GM21825 (cell line): Measurements from ENCODE around the gene WTAP.
A peak's percentile ranks its signal among the peaks of the same experiment; 100 is the strongest.
"Not testable (repeated sequence)": the region's sequence is repeated elsewhere in the genome, so short reads cannot be mapped to it uniquely, and the experiment has no call there.

ENCODE experiments used
- ATAC-seq: cut with Tn5 transposase; IDR thresholded peaks from one replicate; pipeline ENCODE4 v1.9.1; 2021; ENCODE audit warnings: mild to moderate bottlenecking, moderate library complexity; ENCODE audit not compliant: unreplicated experiment

Gene WTAP

DNA sequence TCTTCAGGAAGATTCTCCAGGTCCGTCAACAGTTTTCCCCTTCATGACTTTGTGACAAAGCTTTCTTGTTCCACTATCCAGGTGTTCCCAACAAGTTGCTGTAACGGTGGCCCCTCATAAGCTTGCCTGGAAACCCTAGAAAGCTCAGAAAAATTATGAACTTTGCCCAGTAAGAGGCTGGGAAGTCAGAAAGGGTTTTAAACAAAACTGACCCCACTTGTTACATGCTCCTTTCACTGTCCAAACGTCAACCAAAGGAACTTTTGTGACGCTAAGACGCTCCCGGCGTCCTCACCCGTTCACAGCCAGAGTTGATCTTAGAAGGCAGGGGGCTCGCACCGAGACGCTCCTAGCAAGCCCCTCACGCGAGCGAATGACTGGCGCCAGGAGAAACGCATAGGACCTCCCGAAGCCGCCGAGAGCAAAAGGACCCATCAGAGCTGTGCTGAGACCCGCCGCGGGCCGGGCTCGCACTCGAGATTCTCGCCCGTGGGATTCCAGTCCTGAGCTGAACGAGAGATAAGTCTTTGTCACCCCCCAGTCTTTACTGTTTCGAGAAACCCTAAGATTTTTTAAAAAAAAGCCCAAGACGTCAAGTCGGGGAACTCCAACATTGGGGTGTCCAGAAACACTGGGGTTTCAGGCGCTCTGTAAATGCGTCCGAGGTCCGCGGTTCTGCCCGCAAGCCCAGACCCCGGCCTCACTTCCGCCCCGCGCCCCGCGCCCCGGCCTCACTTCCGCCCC is 34.0 kb downstream of the WTAP start:
- peak; percentile 1 for ATAC-seq

DNA sequence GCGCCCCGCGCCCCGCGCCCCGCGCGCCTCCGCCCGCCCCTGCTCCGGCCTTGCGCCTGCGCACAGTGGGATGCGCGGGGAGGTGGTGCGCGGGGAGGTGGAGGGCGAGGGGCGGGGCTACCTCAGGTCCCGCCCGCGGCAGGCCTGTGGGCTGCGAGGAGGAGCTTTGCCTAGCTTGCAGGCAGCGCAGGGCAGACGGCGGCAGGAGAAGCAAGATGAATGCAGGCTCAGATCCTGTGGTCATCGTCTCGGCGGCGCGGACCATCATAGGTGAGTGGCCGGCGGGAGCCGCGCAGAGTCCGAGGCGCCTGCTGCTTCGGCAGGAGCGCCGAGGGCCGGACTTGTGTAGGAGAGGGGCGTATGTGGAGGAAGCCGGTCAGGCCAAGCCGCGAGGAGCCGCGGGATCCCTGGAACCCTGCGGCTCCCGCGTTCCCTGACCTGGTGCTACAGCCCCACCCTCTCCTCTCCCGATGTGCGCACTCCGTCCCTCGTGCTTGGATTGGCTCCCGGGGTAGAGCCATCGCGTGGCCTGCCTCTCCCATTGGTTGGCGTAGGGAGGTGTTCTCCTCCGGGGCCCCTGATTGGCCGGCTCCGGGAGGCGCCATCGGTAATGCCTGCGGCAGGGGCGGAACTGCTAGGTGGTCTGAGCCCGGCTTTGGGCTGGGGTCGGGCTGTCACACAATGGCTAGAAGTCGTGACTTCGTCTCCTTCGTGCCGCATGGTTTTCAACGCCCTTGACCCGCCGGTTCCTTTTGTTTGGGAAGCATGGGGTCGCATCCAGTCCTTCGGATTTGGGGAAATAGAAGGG is 34.8 kb downstream of the WTAP start, which contains the start of gene ACAT2:
Gene ACAT2, plus strand, starts transcription at position 173 of the 808 bp plus-strand sequence. Its CDS starts 43 bp downstream, at position 216.
- ATAC-seq = peak; percentile 94

DNA sequence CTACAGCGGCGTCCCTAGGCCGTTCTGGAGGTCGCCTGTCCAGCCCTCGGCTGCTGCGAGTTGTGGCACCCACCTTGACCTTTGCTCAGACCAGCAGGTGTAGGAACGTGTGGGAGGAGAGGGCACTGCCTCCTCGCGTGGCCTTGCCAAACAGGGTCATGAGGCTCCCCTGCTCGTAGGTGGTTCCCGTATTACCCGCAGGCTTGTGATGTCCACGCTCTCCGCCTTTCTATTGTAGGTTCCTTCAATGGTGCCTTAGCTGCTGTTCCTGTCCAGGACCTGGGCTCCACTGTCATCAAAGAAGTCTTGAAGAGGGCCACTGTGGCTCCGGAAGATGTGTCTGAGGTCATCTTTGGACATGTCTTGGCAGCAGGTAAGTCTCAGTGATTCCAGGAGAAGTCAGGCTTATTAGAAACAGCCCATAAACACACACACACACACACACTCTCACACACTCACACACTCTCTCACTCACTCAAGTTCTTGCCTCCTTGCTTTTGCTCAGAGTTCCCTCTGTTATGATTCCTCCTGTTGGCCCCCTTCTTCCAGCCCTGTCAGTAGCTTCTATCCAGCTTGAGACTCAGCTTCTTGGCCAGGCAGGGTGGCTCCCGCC is 35.5 kb downstream of the WTAP start:
- peak; percentile 7 for ATAC-seq

DNA sequence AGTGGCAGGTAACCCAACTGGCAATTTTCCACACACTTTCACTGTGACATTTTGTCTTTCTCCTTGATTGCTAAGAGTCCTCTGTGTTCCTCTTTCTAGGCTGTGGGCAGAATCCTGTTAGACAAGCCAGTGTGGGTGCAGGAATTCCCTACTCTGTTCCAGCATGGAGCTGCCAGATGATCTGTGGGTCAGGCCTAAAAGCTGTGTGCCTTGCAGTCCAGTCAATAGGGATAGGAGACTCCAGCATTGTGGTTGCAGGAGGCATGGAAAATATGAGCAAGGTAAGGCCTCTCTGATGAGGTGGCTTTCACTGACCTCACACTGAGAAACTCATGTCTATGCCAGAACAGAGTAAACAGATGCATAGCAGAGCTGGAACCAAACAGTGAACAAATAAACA is 39.6 kb downstream of the WTAP start:
- no peak for ATAC-seq

DNA sequence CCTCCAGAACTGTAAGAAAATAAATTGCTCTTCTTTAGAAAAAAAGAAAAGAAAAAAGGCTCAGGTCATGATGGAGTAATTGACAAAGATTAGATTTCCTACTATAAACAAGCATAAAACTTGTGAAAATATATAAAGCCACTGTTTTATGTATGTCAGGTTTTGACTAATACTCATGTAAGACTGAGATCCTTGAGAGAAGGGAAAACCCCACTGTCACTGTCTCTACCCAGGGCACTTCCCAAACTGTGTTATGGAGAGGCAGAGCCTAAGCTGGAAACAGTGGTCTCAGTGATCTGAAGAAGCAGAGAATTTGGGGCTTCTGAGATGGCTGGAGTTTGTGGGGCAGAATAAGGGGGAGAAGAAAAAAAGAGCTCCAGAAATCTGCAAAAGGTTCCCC is 42.2 kb downstream of the WTAP start:
- no peak for ATAC-seq

DNA sequence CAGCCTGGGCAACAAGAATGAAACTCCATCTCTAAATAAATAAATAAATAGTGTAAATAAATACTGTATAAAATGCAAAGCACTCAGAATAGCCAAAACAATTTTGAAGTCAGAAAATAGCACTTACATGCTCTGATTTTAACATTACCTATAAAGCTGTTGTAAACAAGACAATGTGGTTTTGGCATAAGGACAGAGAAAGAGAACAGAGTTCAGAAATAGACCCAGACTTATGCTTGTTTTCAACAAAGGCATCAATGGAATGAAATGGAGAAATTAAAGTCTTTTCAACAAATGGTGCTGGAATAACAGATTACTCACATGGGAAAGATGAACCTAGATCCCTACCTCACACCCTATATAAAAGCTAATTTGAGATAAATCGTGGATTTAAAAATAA is 44.9 kb downstream of the WTAP start:
- no peak for ATAC-seq

DNA sequence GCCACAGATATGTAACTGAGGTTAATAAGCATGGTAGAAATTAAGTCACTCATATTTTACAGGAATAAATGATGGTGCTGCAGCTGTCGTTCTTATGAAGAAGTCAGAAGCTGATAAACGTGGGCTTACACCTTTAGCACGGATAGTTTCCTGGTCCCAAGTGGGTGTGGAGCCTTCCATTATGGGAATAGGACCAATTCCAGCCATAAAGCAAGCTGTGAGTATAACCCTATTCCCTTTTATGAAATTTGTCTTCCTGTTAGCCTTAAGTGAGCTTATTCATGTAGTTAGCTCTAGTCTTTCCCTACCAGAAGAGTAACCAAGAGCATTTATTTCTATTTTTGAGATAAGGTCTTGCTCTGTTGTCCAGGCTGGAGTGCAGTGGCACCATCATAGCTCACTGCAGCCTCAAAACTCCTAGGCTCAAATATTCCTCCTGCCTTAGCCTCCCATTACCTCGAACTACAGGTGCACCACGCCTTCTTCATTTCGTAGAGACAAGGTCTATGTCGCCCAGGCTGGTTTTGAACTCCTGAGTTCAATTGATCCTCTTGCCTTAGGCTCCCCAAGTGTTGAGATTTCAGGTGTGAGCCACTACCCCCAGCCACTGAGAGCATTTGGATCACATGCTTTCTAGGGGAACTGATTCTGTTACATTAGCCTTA is 50.1 kb downstream of the WTAP start:
- no peak for ATAC-seq

DNA sequence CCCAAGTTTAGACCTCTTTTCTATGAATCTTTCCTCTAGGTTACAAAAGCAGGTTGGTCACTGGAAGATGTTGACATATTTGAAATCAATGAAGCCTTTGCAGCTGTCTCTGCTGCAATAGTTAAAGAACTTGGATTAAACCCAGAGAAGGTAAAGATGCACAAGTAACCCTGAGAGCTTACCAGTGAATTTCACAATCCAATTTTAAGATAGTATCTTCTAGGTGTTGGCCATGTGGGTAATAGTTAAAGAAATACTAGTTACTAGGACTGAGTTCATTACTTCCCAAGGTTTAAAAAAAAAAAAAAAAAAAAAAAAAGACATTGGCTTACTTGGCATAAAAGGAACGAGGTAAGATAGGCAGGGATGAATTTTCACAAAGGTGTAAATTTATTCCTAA is 50.8 kb downstream of the WTAP start:
- no peak for ATAC-seq

DNA sequence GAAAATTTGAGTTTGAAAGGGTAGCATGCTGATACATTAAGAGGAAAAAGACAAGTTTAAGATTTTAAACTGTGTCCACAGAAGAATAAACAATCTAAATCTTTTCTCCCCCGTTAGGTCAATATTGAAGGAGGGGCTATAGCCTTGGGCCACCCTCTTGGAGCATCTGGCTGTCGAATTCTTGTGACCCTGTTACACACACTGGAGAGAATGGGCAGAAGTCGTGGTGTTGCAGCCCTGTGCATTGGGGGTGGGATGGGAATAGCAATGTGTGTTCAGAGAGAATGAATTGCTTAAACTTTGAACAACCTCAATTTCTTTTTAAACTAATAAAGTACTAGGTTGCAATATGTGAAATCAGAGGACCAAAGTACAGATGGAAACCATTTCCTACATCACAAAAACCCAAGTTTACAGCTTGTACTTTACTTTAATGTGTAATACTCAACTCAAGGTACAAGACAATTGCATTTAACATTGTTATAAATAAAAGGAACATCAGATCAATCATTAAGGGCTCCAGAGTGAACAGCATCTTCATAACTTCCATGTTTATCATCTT is 51.3 kb downstream of the WTAP start:
- no peak for ATAC-seq

DNA sequence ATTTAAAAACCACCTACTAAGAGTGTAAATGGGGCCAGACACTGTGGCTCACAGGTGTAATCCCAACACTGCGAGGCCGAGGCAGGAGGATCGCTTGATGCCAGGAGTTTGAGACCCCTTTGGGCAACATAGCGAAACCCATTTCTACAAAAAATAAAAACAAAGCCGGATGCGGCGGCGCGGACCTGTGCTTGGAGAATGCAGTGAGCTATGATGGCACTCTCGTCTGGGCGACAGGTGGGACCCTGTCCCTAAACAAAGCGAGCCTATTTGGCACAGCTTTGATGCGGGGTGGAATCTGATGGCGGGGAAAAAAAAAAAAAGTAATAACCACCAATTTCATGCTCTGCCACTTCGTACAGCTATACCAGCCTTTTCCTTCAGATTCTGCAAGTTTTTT is 61.0 kb downstream of the WTAP start:
- ATAC-seq = no peak

DNA sequence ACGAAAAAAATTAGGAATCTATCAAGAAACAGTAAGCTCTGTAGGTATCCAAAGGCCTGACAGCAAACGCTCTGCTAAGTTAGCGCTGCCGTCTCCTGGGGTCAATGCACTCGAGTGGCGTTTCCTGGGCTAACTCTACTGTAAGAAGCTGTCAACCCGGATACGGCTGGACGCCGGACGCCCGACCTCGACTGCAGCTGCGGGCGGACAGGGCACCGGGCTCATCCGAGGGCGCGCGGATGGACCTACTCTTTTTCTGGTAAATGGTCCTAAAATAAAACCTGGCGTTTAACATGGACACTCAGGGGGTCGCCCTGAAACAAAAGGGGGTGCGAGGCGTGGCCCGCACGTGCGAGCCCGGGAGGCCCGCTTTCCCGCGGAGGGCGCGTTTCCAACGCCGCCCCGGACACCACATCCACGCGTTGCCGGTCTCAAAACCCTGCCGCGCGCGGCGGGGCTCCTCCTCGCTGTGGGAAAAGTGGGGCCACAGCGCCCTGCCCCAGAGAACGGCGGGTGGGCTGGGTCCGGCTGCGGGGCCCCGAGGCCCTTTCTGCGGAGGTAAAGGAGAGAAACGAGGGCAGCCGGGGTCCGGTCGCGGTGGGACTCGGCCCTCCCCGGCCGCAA is 61.6 kb downstream of the WTAP start:
- ATAC-seq = peak; percentile 6

DNA sequence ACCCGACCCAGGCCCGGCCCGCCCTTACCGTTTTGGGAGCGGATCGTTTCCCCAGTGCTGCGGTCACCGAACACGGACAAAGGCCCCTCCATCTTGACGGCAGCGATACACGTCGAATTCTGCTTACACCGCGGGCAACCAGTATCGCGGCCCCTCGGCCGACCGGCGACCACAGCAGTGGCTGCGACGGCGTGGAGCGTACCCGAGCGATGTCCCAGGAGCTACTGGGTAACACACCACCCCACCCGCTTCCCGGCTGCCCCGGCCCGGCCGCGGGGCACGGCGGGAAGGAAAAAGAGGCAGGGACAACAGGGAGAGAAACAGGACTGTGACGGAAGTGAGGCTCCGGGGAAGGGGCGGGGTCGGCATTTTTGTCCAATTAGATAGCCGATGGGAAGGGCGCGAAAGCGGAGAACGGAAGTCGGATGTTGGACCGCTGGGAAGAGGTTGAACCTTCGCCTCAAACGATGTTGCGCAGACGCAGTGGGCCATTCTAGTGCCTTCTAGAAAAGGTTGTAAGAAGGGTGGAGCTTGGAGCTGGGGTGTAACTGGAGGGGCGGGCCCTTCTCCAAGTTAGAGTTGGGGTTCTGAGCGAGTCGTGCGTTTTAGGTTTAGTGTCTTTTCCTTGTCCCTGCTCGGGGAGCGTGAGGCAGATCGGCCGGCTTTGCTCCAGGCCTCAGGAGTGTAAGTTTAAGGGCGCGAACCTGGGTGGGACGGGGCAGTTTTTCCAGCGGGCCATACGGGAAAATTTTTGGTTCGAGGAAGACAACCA is 62.3 kb downstream of the WTAP start, which contains the start of gene TCP1:
Gene TCP1, minus strand, starts transcription at position 226 of the 772 bp plus-strand sequence. Its CDS starts 134 bp downstream, at position 92.
- peak; percentile 72 for ATAC-seq

DNA sequence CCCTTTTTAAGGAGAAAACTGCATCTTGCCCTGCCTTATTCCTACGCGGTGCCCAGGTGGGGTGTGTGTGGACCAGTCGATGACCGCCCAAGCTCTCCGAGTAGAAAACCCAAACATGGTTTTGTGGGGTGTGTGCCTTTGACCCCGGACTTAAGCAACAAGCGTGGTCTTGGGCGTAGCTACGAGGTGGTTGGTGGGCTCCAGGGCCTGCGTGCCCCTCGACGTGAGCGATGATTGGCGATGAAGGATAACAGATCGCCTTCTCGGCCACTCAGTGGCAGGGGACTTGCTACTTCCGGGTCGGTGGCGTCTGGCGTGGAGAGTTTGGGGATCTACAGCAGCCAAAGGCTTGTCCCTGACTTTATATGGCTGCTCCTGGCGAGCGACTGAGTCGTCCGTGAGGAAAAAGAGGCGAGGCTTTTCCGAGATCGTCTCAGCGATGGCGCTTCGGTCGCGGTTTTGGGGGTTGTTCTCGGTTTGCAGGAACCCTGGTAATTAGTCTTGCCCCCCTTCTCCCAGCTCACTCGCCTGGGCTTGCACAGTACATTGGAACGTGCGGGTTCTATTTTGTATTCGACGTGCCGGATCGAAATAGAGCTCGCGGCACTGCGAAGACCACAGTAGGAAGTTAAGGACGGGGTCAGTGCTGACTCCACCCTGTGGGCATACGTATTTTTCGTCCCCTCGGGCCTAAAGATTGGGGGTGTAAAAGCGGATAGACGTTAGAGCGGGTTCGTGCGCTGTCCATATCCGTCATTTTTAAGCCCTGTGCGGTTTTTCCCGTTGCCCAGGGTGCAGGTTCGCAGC is 63.0 kb downstream of the WTAP start, which contains the start of gene MRPL18:
Gene MRPL18, plus strand, starts transcription at position 319 of the 807 bp plus-strand sequence. Its CDS starts 121 bp downstream, at position 440.
- ATAC-seq = peak; percentile 80

DNA sequence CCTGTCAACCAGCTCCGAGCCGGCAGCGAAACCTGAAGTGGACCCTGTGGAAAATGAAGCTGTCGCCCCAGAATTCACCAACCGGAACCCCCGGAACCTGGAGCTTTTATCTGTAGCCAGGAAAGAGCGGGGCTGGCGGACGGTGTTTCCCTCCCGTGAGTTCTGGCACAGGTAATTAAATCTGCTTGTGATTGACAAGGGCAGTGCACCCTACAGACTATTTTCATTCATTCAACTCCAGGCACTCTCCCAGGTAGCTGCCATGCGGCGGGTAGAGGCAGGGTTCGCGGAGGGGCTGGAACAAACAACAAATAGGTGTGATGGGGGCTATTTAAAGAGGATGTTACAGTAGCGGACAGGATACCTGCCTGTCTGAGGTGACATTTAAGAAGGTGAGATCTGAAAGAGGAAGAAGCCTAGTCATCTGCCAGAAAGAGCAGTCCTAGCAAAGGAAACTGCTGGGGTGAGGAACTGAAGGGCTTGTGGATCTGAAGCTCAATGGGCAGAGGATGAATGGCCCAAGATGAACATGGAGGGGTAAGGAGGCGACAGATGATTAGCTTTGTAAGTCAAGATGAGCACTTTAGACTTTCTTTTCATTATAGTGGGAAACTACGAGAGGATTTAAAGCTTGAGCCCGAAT is 63.8 kb downstream of the WTAP start:
- no peak for ATAC-seq

DNA sequence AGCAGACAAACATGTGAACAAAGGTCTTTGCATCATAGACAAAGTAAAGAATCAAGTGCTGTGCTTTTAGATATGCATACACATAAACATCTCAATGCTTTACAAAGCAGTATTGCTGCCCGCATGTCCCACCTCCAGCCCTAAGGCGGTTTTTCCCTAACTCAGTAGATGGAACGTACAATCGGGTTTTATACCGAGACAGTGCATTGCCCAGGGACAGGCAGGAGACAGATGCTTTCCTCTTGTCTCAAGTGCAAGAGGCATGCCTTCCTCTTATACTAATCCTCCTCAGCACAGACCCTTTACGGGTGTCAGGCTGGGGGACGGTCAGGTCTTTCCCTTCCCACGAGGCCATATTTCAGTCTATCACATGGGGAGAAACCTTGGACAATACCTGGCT is 67.7 kb downstream of the WTAP start:
- not testable (repeated sequence) for ATAC-seq

DNA sequence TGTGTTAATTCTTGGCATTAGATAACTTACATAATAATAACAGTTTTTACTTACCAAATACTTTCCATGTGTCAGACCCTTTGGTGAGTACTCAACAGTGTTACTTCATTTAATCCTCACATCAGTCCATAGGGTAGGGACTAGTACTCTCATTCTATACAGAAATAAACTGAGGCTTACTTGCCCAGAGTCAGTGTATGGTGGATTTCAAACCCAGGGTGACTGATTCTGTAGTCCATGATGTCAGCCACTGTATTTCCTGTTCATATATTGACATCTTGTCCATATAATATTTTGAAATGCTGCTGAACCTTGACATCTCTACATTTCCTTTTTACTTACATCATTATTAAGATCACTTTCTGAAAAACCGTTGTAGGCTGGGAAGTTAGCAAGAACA is 70.2 kb downstream of the WTAP start:
- no peak for ATAC-seq

DNA sequence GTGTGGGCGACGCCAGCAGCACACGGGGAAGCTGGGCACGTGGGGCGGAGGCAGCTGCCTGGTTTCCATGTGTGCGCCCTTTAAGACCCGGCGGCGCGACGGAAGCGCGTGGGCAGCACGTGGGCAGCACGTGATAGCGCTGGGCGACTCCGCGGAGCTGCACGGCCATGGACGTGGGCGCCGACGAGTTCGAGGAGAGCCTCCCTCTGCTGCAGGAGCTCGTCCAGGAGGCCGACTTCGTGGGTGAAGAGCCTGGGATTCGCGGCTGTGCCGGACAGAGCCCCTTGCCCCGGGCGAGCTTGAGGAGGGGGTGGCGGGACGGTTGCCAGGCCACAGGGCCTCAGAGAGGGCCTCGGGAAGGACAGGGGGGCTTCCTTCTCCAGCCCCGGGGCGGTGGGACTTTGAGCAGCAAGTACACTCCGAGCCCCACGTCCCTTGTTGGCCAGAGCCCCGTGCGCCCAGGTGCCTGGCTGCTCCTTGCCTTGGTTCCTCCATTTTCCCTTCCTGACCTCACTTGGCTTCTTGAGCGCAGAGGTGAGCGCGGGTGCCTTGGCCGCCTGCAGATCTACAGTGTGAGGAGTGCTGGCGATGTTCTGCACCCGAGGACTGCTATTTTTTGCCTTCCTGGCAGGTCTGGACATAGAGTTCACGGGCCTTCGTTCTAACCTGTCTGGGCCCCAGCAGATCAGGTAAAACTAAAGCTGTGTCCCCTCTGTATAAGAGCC is 73.0 kb downstream of the WTAP start, which contains the start of gene PNLDC1:
Gene PNLDC1, plus strand, starts transcription at position 136 of the 725 bp plus-strand sequence. Its CDS starts 32 bp downstream, at position 168.
- ATAC-seq = no peak
